Measurements from ENCODE around the gene FAM24A. TPM values are rescaled to one million over a fixed set of nuclear protein-coding genes. Genes with fewer than 3 reads are reported as not detected.
A peak's percentile ranks its signal among the peaks of the same experiment; 100 is the strongest.

The FAM24A gene
- total and polyA plus RNA-seq, 2 experiments from 2014 or later = not detected

DNA sequence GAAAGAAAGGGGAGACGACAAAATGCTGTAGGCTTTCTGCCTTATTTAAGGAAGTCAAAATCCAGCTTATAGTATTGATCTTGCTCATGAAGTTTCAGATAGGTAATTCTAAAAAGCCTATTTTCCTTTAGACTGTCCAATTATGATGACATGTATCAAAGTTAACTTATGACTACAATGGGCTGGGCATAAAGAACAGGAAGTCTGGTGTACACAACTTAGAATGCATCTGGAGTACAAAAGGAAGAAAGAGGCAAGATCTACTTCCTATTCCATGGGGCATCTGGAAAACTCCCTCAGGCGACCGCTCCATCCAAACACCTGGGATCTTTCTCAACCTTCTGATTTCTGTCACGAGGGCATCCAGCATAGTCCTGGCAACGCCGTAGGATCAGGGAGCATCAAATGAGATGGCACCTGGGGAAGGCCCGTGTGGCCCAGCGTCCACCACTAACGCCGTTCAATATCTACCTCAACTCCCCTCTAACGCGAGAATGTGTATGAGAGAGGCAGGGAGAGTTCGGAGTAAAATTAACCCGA, 31.5 kb upstream of the FAM24A start:
- no peaks in the 10 kb centered on the region for H3K36me3 ChIP-seq (ENCODE audit: insufficient read depth)
- no peaks in the 10 kb centered on the region for H4K20me1 ChIP-seq (replicated peaks; ENCODE audit: insufficient read depth)
- H2AFZ ChIP-seq = 0 out of 2 replicates have a peak overlapping the region, but pooled peaks have one; percentile 18
- peak overlapping the region; percentile 89 for H3K4me2 ChIP-seq
- no peak overlapping the region for H3K27ac ChIP-seq (ENCODE audit: low read depth)
- ATAC-seq (peak; percentile 2; the same call in 2 of the 3 replicates), DNase-seq (ENCODE audit: low spot score) (no peak)
- peaks cover 4% of the 10 kb centered on the region for H3F3A ChIP-seq (replicated peaks; ENCODE audit: low read depth)
- Mint-ChIP-seq H3K27ac (no peak overlapping the region), H3K27me3 (ENCODE audit: insufficient read depth, low read depth, poor library complexity) (peaks cover 23% of the 10 kb centered on the region), H3K4me3 (peak overlapping the region; percentile 74), H3K36me3 (ENCODE audit: low read depth) (peaks cover 24% of the 10 kb centered on the region; the same call in 2 of the 3 replicates), H3K9me3 (peaks cover 8% of the 10 kb centered on the region; the same call in 1 of the 3 replicates), H3K4me1 (peaks cover 58% of the 10 kb centered on the region)
- peaks cover 39% of the 10 kb centered on the region for H3K4me1 ChIP-seq (ENCODE audit: insufficient read depth)
- no peaks in the 10 kb centered on the region for H3K9me2 ChIP-seq (ENCODE audit: insufficient read depth)
- peaks cover 20% of the 10 kb centered on the region; the same call in 1 of the 2 replicates for H3K27me3 ChIP-seq (ENCODE audit: insufficient read depth)
- TF ChIP-seq, protein P1, sequence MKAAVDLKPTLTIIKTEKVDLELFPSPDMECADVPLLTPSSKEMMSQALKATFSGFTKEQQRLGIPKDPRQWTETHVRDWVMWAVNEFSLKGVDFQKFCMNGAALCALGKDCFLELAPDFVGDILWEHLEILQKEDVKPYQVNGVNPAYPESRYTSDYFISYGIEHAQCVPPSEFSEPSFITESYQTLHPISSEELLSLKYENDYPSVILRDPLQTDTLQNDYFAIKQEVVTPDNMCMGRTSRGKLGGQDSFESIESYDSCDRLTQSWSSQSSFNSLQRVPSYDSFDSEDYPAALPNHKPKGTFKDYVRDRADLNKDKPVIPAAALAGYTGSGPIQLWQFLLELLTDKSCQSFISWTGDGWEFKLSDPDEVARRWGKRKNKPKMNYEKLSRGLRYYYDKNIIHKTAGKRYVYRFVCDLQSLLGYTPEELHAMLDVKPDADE (IDR thresholded peaks at IDR 0.05) = no peak
- TF ChIP-seq, protein P2, sequence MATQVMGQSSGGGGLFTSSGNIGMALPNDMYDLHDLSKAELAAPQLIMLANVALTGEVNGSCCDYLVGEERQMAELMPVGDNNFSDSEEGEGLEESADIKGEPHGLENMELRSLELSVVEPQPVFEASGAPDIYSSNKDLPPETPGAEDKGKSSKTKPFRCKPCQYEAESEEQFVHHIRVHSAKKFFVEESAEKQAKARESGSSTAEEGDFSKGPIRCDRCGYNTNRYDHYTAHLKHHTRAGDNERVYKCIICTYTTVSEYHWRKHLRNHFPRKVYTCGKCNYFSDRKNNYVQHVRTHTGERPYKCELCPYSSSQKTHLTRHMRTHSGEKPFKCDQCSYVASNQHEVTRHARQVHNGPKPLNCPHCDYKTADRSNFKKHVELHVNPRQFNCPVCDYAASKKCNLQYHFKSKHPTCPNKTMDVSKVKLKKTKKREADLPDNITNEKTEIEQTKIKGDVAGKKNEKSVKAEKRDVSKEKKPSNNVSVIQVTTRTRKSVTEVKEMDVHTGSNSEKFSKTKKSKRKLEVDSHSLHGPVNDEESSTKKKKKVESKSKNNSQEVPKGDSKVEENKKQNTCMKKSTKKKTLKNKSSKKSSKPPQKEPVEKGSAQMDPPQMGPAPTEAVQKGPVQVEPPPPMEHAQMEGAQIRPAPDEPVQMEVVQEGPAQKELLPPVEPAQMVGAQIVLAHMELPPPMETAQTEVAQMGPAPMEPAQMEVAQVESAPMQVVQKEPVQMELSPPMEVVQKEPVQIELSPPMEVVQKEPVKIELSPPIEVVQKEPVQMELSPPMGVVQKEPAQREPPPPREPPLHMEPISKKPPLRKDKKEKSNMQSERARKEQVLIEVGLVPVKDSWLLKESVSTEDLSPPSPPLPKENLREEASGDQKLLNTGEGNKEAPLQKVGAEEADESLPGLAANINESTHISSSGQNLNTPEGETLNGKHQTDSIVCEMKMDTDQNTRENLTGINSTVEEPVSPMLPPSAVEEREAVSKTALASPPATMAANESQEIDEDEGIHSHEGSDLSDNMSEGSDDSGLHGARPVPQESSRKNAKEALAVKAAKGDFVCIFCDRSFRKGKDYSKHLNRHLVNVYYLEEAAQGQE (IDR thresholded peaks at IDR 0.05; ENCODE audit: unreplicated experiment) = no peak
- no peak for TF ChIP-seq ZNF114 (CRISPR knock-in tag; IDR thresholded peaks at IDR 0.05)
- H3K79me2 ChIP-seq (replicated peaks; ENCODE audit: insufficient read depth) = peaks cover 37% of the 10 kb centered on the region
- peak overlapping the region; percentile 60 for H3K4me3 ChIP-seq

DNA sequence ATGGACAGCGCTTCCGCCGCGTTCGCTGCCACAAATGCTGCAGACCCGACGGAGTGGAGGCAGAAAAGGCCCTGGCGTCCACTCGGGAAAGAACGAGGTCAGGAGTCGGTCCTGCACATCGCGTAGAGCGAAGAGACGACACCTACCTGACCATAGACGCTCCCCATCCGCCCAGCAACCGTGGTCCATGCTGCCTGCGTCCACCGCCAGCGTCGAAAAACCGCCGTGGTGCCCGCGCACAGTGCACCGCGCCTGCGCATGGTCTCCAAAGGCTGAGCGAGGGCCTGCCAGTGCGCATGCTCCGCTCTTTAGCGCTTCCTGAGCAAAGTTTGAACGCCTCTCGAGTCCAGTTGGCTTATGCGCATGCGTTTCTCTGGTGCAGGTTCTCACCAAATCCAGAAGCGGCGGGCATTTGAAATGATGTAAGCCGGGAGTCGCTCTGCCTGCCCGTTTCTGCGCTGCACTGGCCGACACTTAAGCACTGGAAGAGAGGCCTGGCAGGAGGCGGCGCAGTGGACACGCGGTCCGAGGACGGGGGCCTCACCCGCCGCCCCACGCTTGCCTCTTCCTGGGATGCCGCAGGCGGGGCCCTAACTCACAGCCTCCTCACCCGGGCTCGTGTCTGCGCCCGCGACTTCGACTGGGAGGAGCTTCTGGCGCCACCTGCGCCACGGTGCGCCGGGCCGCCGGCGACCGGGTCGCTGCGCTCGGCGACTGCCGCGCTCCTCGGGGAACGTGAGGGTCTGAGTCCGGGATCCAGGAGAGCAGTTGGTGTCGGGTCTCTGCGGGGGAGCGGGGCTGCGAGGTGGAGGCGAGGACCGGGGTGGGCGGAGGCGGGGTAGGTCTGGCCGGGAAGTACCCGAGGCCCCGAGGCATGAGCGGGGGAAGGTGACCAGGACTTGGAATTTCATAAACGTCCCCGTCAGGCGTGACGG, 30.8 kb upstream of the FAM24A start, which contains the start of gene FAM24B:
TSS of gene FAM24B (minus strand) at position 243 of the 935 bp plus-strand sequence. CDS start 29,066 bp downstream, outside the sequence.
- peak within 1 kb of the TSS; percentile 89 for H3K4me2 ChIP-seq
- peak; percentile 86 for TF ChIP-seq POLR2AphosphoS5 (IDR thresholded peaks at IDR 0.05; ENCODE audit: low read depth)
- TF ChIP-seq, protein P3, sequence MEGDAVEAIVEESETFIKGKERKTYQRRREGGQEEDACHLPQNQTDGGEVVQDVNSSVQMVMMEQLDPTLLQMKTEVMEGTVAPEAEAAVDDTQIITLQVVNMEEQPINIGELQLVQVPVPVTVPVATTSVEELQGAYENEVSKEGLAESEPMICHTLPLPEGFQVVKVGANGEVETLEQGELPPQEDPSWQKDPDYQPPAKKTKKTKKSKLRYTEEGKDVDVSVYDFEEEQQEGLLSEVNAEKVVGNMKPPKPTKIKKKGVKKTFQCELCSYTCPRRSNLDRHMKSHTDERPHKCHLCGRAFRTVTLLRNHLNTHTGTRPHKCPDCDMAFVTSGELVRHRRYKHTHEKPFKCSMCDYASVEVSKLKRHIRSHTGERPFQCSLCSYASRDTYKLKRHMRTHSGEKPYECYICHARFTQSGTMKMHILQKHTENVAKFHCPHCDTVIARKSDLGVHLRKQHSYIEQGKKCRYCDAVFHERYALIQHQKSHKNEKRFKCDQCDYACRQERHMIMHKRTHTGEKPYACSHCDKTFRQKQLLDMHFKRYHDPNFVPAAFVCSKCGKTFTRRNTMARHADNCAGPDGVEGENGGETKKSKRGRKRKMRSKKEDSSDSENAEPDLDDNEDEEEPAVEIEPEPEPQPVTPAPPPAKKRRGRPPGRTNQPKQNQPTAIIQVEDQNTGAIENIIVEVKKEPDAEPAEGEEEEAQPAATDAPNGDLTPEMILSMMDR (conservative IDR thresholded peaks at IDR 0.05; ENCODE audit: low read depth in 2 of 2) = 0 out of 4 replicates have a peak, but pooled peaks of 1 of the 2 experiments have one; percentile 11
- no peak for TF ChIP-seq JUNB (IDR thresholded peaks at IDR 0.05; ENCODE audit: unreplicated experiment)
- no peak for TF ChIP-seq EZH2phosphoT487 (IDR thresholded peaks at IDR 0.05; ENCODE audit: unreplicated experiment)
- no peak for TF ChIP-seq CREB1 (CRISPR knock-in tag; IDR thresholded peaks at IDR 0.05; ENCODE audit: low read depth)
- 0 out of 2 replicates have a peak, but pooled peaks have one; percentile 12 for TF ChIP-seq ZNF114 (CRISPR knock-in tag; IDR thresholded peaks at IDR 0.05)
- TF ChIP-seq, protein P2 (IDR thresholded peaks at IDR 0.05; ENCODE audit: unreplicated experiment) = peak; percentile 13
- TF ChIP-seq EZH2 (IDR thresholded peaks at IDR 0.05; ENCODE audit: low read depth, unreplicated experiment) = no peak
- no peak for TF ChIP-seq NANOG (IDR thresholded peaks at IDR 0.05; ENCODE audit: borderline replicate concordance)
- peak; percentile 61 for ATAC-seq
- peaks cover 32% of the 10 kb centered on the region for H3K4me1 ChIP-seq (ENCODE audit: insufficient read depth)
- no peaks in the 10 kb centered on the region for H3K9me2 ChIP-seq (ENCODE audit: insufficient read depth)
- Mint-ChIP-seq H3K27me3 (ENCODE audit: insufficient read depth, low read depth, poor library complexity) (peaks cover 23% of the 10 kb centered on the region), H3K9me3 (peaks cover 8% of the 10 kb centered on the region; the same call in 1 of the 3 replicates), H3K36me3 (ENCODE audit: low read depth) (peaks cover 16% of the 10 kb centered on the region; the same call in 2 of the 3 replicates), H3K4me1 (peaks cover 52% of the 10 kb centered on the region), H3K27ac (no peak within 1 kb of the TSS; the same call in 1 of the 2 replicates), H3K4me3 (peak within 1 kb of the TSS; percentile 74)
- peaks cover 30% of the 10 kb centered on the region for H3K79me2 ChIP-seq (replicated peaks; ENCODE audit: insufficient read depth)
- DNase-seq (ENCODE audit: low spot score) = peak; percentile 98
- peak within 1 kb of the TSS; percentile 65; the same call in 1 of the 2 replicates for H3K27ac ChIP-seq (ENCODE audit: low read depth)
- H3F3A ChIP-seq (replicated peaks; ENCODE audit: low read depth) = peaks cover 4% of the 10 kb centered on the region
- peak within 1 kb of the TSS; percentile 83 for H2AFZ ChIP-seq
- H4K20me1 ChIP-seq (replicated peaks; ENCODE audit: insufficient read depth) = 0 out of 2 replicates have a peak, but pooled peaks cover under 1% of the 10 kb centered on the region
- H3K36me3 ChIP-seq (ENCODE audit: insufficient read depth) = no peaks in the 10 kb centered on the region
- peak within 1 kb of the TSS; percentile 60 for H3K4me3 ChIP-seq
- H3K27me3 ChIP-seq (ENCODE audit: insufficient read depth) = peaks cover 20% of the 10 kb centered on the region; the same call in 1 of the 2 replicates

Measured in GM23338 (cell line).